ENCODE results near the gene MRGPRX4. TPM values are rescaled to one million over a fixed set of nuclear protein-coding genes. Genes with fewer than 3 reads are reported as not detected.
"Not testable (repeated sequence)": the region's sequence is repeated elsewhere in the genome, so short reads cannot be mapped to it uniquely, and the experiment has no call there.

Gene MRGPRX4
- total RNA-seq, 2 donors from 2014 or later: not detected

DNA sequence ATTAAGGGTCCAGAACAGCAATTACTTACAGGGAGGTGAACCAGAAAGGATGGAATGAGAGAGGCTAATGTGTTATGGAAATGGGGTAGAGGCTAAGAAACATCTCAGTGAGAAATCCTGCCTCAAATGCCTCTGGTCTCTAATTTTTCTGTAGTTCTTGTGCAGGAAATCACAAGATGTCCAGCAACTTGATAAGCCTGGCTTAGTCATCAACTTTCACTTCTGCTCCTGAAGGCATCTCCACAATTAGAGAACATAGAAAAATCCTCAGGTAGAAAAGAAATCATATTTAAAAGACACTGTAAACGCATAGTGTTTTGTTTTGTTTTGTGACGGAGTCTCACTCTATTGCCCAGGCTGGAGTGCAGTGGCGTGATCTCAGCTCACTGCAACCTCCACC, 18.7 kb downstream of the MRGPRX4 start:
- DNase-seq (no peak), ATAC-seq (no peak)
- no peaks in the 10 kb centered on the region for H3K27me3 ChIP-seq
- H3K4me1 ChIP-seq: no peaks in the 10 kb centered on the region
- H3K36me3 ChIP-seq (replicated peaks in 1 of 2; ENCODE audit: insufficient read depth in 1 of 2, low read depth in 2 of 2): no peaks in the 10 kb centered on the region
- no peak overlapping the region for H3K27ac ChIP-seq
- no peaks in the 10 kb centered on the region for H3K9me3 ChIP-seq
- intact Hi-C loops (cut with DNase I): no loop called here
- TF ChIP-seq POLR2A (IDR thresholded peaks at IDR 0.05): no peak
- no peak for TF ChIP-seq CTCF (IDR thresholded peaks at IDR 0.05)
- 79 to 81% methylated on average over 3 of the region's 3 CpGs for WGBS, 2 donors
- no peak overlapping the region for H3K4me3 ChIP-seq

GRCh38 chr11:18193010-18193409, 20.4 kb downstream of the MRGPRX4 start:
- Histone ChIP-seq H3K9me3 (no peaks in the 10 kb centered on the region), H3K27ac (no peak overlapping the region), H3K4me3 (no peak overlapping the region), H3K4me1 (no peaks in the 10 kb centered on the region), H3K27me3 (no peaks in the 10 kb centered on the region), H3K36me3 (replicated peaks in 1 of 2; ENCODE audit: insufficient read depth in 1 of 2, low read depth in 2 of 2) (no peaks in the 10 kb centered on the region)
- intact Hi-C loops (cut with DNase I): no loop called here
- ATAC-seq (no peak), DNase-seq (no peak)
- TF ChIP-seq CTCF (IDR thresholded peaks at IDR 0.05) (no peak), POLR2A (IDR thresholded peaks at IDR 0.05) (no peak)
- WGBS, 2 donors: 29 to 38% methylated on average over 4 of the region's 4 CpGs

- no peaks in the 10 kb centered on the region for H3K27me3 ChIP-seq
- no peaks in the 10 kb centered on the region for H3K9me3 ChIP-seq
- 86 to 89% methylated on average over 2 of the region's 2 CpGs for WGBS, 2 donors
- DNase-seq: no peak
- TF ChIP-seq POLR2A (IDR thresholded peaks at IDR 0.05) (no peak), CTCF (IDR thresholded peaks at IDR 0.05) (no peak)
- H3K4me3 ChIP-seq: no peak overlapping the region
- H3K4me1 ChIP-seq: no peaks in the 10 kb centered on the region
- intact Hi-C loops (cut with DNase I): no loop called here
- ATAC-seq: no peak
- H3K36me3 ChIP-seq (replicated peaks in 1 of 2; ENCODE audit: insufficient read depth in 1 of 2, low read depth in 2 of 2): no peaks in the 10 kb centered on the region
- H3K27ac ChIP-seq: no peak overlapping the region
These were observed 23.9 kb downstream of the MRGPRX4 start for GRCh38 chr11:18196532-18196931.

DNA sequence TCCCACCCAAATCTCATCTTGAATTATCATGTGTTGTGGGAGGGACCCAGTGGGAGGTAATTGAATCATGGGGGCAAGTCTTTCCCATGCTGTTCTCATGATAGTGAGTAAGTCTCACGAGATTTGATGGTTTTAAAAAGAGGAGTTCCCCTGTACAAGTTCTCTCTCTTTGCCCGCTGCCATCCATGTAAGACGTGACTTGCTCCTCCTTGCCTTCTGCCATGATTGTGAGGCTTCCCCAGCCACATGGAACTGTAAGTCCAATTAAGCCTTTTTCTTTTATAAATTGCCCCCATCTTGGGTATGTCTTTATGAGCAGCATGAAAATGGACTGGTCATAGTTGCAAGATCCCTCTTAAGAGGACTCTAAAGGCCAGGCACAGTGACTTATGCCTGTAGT, 25.1 kb downstream of the MRGPRX4 start:
- DNase-seq; H3K27me3 ChIP-seq; H3K9me3 ChIP-seq; ATAC-seq; H3K4me1 ChIP-seq; intact Hi-C loops (cut with DNase I); H3K36me3 ChIP-seq (replicated peaks in 1 of 2; ENCODE audit: insufficient read depth in 1 of 2, low read depth in 2 of 2); H3K27ac ChIP-seq; H3K4me3 ChIP-seq: not testable (repeated sequence)
- 53 to 63% methylated on average over 3 of the region's 3 CpGs for WGBS, 2 donors

DNA sequence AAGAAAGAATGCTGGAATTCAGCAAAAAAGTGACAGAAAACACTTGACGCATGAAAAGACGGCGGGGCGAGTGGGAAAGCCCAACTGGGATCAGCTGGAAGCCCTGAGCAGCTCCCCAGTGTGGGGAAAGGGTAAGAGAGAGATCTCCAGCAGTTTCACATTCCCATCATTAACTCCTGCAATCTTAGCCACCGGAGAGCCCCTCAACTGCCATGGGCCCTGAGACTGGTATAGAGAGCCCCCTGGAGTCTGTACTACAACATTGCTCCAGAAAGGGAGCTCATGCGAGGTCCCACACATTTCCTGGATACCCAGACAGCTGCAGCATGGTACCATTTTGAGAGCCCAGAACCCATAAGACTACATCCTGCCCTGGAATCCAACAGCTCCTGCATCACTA, 31.1 kb downstream of the MRGPRX4 start:
- intact Hi-C loops (cut with DNase I): no loop called here
- TF ChIP-seq CTCF (IDR thresholded peaks at IDR 0.05): no peak
- TF ChIP-seq POLR2A (IDR thresholded peaks at IDR 0.05): no peak
- ATAC-seq (no peak), DNase-seq (no peak)
- Histone ChIP-seq H3K36me3 (replicated peaks in 1 of 2; ENCODE audit: insufficient read depth in 1 of 2, low read depth in 2 of 2) (no peaks in the 10 kb centered on the region), H3K27ac (no peak overlapping the region), H3K4me3 (no peak overlapping the region), H3K4me1 (no peaks in the 10 kb centered on the region), H3K27me3 (no peaks in the 10 kb centered on the region), H3K9me3 (no peaks in the 10 kb centered on the region)
- 10 to 25% methylated on average over 6 of the region's 6 CpGs for WGBS, 2 donors
